ENCODE data around the gene MCMBP. TPM values are rescaled to one million over a fixed set of nuclear protein-coding genes. Genes with fewer than 3 reads are reported as not detected.

The MCMBP gene
- total RNA-seq, 4 donors from 2014 or later = 45.7 to 72.3 (median 59.2) TPM

DNA sequence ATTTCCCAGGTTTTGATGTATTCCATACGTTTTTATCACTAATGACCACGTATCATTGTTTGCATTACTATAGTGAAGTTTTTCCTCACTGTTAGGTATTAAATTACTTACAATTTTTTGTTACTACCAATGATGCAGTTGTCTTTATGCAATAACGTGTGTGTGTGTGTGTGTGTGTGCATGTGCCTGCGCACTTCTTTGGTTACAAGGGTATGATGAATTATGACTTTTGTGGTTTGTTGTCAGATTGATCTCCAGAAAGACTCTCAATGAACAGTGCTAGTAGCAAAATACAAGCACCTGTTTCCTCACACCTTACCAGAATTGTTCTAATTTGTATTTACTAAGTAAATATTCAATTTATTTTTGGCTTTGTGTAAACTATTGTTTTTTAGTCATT, 51.5 kb downstream of the MCMBP start:
- H3K9me3 ChIP-seq = no peaks in the 10 kb centered on the region
- no peak overlapping the region for H3K4me3 ChIP-seq
- 60 to 67% methylated on average over 4 of the region's 4 CpGs for WGBS, 2 donors
- TF ChIP-seq POLR2A (IDR thresholded peaks at IDR 0.05) (no peak), EP300 (IDR thresholded peaks at IDR 0.05) (no peak)
- TF ChIP-seq, protein P1, sequence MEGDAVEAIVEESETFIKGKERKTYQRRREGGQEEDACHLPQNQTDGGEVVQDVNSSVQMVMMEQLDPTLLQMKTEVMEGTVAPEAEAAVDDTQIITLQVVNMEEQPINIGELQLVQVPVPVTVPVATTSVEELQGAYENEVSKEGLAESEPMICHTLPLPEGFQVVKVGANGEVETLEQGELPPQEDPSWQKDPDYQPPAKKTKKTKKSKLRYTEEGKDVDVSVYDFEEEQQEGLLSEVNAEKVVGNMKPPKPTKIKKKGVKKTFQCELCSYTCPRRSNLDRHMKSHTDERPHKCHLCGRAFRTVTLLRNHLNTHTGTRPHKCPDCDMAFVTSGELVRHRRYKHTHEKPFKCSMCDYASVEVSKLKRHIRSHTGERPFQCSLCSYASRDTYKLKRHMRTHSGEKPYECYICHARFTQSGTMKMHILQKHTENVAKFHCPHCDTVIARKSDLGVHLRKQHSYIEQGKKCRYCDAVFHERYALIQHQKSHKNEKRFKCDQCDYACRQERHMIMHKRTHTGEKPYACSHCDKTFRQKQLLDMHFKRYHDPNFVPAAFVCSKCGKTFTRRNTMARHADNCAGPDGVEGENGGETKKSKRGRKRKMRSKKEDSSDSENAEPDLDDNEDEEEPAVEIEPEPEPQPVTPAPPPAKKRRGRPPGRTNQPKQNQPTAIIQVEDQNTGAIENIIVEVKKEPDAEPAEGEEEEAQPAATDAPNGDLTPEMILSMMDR (IDR thresholded peaks at IDR 0.05) = no peak
- peaks cover 0 to 14% (median 0%) of the 10 kb centered on the region in 4 donors for H3K4me1 ChIP-seq
- H3K27me3 ChIP-seq = no peaks in the 10 kb centered on the region
- no peak overlapping the region for H3K27ac ChIP-seq
- DNase-seq (ENCODE audit: low spot score in 2 of 2) = no peak
- peaks cover 0 to 52% (median 0%) of the 10 kb centered on the region in 3 donors for H3K36me3 ChIP-seq

DNA sequence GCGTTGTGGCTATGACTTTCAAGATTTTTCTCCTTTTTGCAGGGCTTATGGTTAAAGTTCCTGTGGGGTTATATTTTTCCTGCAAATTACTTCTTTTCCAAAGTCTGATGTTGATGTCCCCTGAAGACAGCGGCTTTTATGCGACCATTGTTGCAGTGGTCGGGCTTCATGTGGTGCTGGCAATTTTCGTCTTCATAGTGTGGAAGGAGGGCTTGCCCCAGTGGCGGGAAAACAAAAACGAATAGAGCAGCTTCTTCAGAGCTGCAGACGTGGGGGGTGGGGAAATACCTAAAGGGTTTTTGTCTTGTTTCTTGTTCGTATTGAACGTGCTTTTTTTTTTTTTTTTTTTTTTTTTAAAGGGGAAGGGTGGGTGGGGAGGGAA, 53.8 kb downstream of the MCMBP start:
- Histone ChIP-seq H3K27ac (no peak overlapping the region), H3K4me3 (peak overlapping the region; percentile 20 to 47 (median 24)), H3K4me1 (peaks cover 0 to 14% (median 0%) of the 10 kb centered on the region in 4 donors), H3K27me3 (no peaks in the 10 kb centered on the region), H3K36me3 (peaks cover 0 to 54% (median 0%) of the 10 kb centered on the region in 3 donors), H3K9me3 (no peaks in the 10 kb centered on the region)
- DNase-seq (ENCODE audit: low spot score in 2 of 2) = no peak
- 45 to 47% methylated on average over 10 of the region's 10 CpGs for WGBS, 2 donors
- TF ChIP-seq, protein P1 (IDR thresholded peaks at IDR 0.05) = no peak
- no peak for TF ChIP-seq EP300 (IDR thresholded peaks at IDR 0.05)
- TF ChIP-seq POLR2A (IDR thresholded peaks at IDR 0.05) = no peak

DNA sequence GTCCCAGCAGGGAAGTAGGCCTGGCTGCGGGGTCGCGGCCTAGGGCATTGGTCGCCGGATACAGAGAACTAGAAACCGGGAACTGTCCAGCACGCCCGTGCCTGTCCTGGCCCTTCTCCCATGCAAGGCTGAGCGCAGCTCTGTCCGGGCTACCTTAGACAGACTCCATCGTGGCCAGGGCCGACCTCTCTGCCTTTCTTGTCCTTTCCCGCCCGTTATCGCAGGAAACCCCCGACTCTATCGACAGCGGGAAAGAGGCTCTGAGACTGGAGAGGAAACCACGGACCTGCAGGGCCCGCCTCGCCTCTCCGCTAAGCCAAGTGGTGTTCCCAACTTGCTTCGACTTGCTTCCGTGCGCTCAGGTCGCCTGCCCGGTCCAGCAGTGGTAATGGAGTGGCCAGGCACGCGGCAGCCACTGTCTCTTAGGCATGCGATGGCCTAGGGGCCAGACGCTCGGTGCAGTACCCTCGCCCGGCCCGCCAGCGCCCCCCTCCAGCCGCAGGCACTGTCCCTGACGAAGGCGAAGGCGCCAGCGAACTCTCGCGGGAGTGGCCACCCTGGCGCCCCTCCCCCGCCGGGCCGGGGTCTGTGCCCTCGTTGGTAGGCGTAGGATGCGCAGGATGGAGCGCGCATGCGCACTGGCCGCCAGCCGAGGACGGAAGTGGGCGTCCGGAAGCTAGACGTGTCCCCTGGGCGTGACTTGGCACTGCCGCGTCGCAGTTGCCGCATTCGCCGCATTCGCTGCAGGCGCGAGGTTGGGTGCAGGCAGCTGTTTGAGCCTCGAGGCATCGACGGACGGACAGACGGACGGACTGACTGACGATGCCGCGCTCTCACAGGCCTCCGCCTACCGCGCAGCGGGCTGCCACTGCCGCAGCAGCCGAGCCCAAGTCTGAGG, 54.4 kb downstream of the MCMBP start:
- TF ChIP-seq EP300 (IDR thresholded peaks at IDR 0.05) (peak in 1 of 2 donors; percentile 24), POLR2A (IDR thresholded peaks at IDR 0.05) (no peak)
- TF ChIP-seq, protein P1 (IDR thresholded peaks at IDR 0.05) = no peak
- Histone ChIP-seq H3K4me1 (peaks cover 0 to 14% (median 0%) of the 10 kb centered on the region in 4 donors), H3K4me3 (peak overlapping the region; percentile 20 to 47 (median 24)), H3K36me3 (peaks cover 0 to 53% (median 0%) of the 10 kb centered on the region in 3 donors), H3K27ac (peak overlapping the region in 2 of 4 donors; percentile 6 to 42), H3K9me3 (no peaks in the 10 kb centered on the region), H3K27me3 (no peaks in the 10 kb centered on the region)
- DNase-seq (ENCODE audit: low spot score in 2 of 2) = peak; percentile 18 to 33
- WGBS, 2 donors = 77 to 78% methylated on average over 65 to 72 of the region's 84 CpGs

DNA sequence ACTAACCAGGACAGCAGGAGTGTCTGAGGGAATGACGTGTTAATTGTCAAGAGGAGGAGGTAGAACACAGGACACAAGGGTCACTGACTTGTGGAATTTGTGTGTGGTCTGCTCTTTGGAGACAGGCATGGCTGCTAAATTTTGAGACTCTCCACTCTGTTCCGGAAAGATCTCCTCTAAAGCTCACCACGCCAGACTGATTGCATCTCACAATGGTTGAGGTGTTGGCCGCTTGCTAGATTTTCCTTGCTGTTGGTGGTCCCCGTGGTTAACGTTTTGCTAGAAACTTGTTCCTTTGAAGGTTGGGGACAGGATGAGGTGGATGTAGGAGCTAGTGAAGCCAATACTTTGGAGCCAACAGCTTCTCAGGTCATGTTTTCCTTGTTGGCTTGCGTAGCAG, 57.0 kb downstream of the MCMBP start:
- Histone ChIP-seq H3K4me3 (no peak overlapping the region), H3K4me1 (peaks cover 0 to 14% (median 0%) of the 10 kb centered on the region in 4 donors), H3K36me3 (peaks cover 0 to 66% (median 0%) of the 10 kb centered on the region in 3 donors), H3K27me3 (no peaks in the 10 kb centered on the region), H3K27ac (no peak overlapping the region), H3K9me3 (no peaks in the 10 kb centered on the region)
- TF ChIP-seq, protein P1 (IDR thresholded peaks at IDR 0.05) = no peak
- no peak for TF ChIP-seq EP300 (IDR thresholded peaks at IDR 0.05)
- TF ChIP-seq POLR2A (IDR thresholded peaks at IDR 0.05) = no peak
- 92 to 99% methylated on average over 7 of the region's 7 CpGs for WGBS, 2 donors
- no peak for DNase-seq (ENCODE audit: low spot score in 2 of 2)

DNA sequence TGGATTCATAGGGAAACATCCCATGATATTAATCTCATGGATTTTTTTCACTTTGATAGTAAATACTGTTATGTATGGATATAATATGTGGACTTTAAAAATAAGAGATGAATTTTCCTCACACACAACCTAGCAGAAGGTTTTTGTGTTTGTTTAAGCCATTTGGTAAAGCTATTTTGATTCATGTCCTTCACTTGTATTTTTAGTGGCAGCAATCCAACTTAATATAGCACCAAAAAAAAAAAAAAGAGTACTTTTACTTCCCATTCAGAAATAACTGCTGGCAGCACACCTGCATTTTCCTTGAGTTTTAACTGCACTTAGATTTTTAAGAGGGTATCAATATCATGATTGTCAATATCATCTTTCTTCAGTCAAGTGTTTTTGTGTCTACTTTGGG, 60.0 kb downstream of the MCMBP start:
- no peaks in the 10 kb centered on the region for H3K27me3 ChIP-seq
- H3K9me3 ChIP-seq = no peaks in the 10 kb centered on the region
- TF ChIP-seq POLR2A (IDR thresholded peaks at IDR 0.05) (no peak), EP300 (IDR thresholded peaks at IDR 0.05) (no peak)
- TF ChIP-seq, protein P1 (IDR thresholded peaks at IDR 0.05) = no peak
- no peaks in the 10 kb centered on the region for H3K4me1 ChIP-seq
- no peak overlapping the region for H3K4me3 ChIP-seq
- H3K27ac ChIP-seq = no peak overlapping the region
- DNase-seq (ENCODE audit: low spot score in 2 of 2) = no peak
- H3K36me3 ChIP-seq = peaks cover 0 to 65% (median 0%) of the 10 kb centered on the region in 3 donors
